ENCODE measurements around the gene SPRYD4. TPM values are rescaled to one million over a fixed set of nuclear protein-coding genes. Genes with fewer than 3 reads are reported as not detected.

SPRYD4 gene
- total and polyA plus RNA-seq, 9 of the 15 experiments (the other 6 are each of a cell fraction or from before 2014, with no cell fraction given) = 1.8 to 4.7 (median 2.8) TPM

DNA sequence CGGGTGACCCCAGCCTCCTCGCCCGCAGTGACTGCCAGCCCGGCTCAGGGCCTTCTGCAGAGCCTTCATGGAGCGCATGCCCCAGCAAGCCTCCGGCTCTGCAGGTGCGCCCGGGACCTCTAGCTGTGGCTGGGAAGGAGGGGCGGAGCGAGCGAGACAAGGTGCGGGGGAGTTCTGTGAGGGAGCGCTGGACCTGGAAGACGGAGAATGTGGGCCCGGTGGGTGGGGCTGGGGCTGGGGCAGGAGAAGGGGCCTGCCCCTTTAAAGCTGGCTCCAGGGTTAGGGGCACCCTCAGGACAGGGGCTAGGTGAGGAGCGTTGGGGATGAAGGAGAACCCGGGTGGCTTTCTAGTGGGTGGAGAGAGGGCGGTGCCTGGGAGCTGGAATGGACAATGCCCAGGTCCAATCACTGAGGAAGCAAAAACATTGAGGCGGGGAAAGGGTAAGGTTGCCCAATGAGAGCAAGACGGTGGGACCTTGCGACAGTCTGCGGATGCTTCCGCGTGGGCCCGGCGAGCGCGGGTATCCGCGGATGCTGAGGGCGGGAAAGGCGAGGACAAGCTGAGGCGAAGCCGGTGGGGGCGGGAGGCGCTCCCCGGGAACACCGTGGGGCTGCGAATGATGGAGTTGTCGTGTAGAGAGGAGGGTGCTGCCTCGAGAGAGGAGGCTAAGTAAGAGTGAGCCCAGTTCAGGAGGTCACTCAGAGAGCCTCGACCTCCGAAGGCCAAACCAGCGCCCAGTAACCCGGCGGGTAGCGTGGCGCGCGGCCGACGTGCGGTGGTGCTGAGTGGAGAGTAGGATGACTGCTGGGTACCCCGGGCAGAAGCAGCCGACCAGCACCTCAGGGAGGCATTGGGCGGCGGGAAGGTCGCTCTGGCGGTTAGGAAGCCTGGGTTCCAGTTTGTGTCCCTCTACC, 19.9 kb downstream of the SPRYD4 start, which contains the start of gene GLS2 (continued):
- TF ChIP-seq, protein P1, sequence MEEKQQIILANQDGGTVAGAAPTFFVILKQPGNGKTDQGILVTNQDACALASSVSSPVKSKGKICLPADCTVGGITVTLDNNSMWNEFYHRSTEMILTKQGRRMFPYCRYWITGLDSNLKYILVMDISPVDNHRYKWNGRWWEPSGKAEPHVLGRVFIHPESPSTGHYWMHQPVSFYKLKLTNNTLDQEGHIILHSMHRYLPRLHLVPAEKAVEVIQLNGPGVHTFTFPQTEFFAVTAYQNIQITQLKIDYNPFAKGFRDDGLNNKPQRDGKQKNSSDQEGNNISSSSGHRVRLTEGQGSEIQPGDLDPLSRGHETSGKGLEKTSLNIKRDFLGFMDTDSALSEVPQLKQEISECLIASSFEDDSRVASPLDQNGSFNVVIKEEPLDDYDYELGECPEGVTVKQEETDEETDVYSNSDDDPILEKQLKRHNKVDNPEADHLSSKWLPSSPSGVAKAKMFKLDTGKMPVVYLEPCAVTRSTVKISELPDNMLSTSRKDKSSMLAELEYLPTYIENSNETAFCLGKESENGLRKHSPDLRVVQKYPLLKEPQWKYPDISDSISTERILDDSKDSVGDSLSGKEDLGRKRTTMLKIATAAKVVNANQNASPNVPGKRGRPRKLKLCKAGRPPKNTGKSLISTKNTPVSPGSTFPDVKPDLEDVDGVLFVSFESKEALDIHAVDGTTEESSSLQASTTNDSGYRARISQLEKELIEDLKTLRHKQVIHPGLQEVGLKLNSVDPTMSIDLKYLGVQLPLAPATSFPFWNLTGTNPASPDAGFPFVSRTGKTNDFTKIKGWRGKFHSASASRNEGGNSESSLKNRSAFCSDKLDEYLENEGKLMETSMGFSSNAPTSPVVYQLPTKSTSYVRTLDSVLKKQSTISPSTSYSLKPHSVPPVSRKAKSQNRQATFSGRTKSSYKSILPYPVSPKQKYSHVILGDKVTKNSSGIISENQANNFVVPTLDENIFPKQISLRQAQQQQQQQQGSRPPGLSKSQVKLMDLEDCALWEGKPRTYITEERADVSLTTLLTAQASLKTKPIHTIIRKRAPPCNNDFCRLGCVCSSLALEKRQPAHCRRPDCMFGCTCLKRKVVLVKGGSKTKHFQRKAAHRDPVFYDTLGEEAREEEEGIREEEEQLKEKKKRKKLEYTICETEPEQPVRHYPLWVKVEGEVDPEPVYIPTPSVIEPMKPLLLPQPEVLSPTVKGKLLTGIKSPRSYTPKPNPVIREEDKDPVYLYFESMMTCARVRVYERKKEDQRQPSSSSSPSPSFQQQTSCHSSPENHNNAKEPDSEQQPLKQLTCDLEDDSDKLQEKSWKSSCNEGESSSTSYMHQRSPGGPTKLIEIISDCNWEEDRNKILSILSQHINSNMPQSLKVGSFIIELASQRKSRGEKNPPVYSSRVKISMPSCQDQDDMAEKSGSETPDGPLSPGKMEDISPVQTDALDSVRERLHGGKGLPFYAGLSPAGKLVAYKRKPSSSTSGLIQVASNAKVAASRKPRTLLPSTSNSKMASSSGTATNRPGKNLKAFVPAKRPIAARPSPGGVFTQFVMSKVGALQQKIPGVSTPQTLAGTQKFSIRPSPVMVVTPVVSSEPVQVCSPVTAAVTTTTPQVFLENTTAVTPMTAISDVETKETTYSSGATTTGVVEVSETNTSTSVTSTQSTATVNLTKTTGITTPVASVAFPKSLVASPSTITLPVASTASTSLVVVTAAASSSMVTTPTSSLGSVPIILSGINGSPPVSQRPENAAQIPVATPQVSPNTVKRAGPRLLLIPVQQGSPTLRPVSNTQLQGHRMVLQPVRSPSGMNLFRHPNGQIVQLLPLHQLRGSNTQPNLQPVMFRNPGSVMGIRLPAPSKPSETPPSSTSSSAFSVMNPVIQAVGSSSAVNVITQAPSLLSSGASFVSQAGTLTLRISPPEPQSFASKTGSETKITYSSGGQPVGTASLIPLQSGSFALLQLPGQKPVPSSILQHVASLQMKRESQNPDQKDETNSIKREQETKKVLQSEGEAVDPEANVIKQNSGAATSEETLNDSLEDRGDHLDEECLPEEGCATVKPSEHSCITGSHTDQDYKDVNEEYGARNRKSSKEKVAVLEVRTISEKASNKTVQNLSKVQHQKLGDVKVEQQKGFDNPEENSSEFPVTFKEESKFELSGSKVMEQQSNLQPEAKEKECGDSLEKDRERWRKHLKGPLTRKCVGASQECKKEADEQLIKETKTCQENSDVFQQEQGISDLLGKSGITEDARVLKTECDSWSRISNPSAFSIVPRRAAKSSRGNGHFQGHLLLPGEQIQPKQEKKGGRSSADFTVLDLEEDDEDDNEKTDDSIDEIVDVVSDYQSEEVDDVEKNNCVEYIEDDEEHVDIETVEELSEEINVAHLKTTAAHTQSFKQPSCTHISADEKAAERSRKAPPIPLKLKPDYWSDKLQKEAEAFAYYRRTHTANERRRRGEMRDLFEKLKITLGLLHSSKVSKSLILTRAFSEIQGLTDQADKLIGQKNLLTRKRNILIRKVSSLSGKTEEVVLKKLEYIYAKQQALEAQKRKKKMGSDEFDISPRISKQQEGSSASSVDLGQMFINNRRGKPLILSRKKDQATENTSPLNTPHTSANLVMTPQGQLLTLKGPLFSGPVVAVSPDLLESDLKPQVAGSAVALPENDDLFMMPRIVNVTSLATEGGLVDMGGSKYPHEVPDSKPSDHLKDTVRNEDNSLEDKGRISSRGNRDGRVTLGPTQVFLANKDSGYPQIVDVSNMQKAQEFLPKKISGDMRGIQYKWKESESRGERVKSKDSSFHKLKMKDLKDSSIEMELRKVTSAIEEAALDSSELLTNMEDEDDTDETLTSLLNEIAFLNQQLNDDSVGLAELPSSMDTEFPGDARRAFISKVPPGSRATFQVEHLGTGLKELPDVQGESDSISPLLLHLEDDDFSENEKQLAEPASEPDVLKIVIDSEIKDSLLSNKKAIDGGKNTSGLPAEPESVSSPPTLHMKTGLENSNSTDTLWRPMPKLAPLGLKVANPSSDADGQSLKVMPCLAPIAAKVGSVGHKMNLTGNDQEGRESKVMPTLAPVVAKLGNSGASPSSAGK (IDR thresholded peaks at IDR 0.05) = peak; percentile 79
- no peak for TF ChIP-seq FOXA1 (IDR thresholded peaks at IDR 0.05; ENCODE audit: borderline replicate concordance)
- TF ChIP-seq SP2 (IDR thresholded peaks at IDR 0.05; ENCODE audit: extremely low read depth, low read depth, low read length, poor library complexity, severe bottlenecking) = peak; percentile 25
- TF ChIP-seq L3MBTL2 (IDR thresholded peaks at IDR 0.05) = peak; percentile 79
- TF ChIP-seq, protein P2, sequence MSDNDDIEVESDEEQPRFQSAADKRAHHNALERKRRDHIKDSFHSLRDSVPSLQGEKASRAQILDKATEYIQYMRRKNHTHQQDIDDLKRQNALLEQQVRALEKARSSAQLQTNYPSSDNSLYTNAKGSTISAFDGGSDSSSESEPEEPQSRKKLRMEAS (CRISPR knock-in tag; IDR thresholded peaks at IDR 0.05) = 0 out of 2 replicates have a peak, but pooled peaks have one; percentile 23
- TF ChIP-seq, protein P3, sequence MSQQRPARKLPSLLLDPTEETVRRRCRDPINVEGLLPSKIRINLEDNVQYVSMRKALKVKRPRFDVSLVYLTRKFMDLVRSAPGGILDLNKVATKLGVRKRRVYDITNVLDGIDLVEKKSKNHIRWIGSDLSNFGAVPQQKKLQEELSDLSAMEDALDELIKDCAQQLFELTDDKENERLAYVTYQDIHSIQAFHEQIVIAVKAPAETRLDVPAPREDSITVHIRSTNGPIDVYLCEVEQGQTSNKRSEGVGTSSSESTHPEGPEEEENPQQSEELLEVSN (IDR thresholded peaks at IDR 0.05; ENCODE audit: borderline replicate concordance in 1 of 2, extremely low read depth in 1 of 2, insufficient read depth in 1 of 2, insufficient read length in 1 of 2, low read depth in 1 of 2, low read length in 1 of 2, poor library complexity in 1 of 2, severe bottlenecking in 1 of 2) = peak; percentile 73 to 79
- peak; percentile 42 to 47; a peak in 2 of 4 replicates for TF ChIP-seq NRF1 (conservative IDR thresholded peaks at IDR 0.05 in 1 of 2, IDR thresholded peaks at IDR 0.05 in 1 of 2)
- TF ChIP-seq NFYB (IDR thresholded peaks at IDR 0.05; ENCODE audit: extremely low read depth, insufficient read length) = peak; percentile 45

All from K562 (cell line).